Astrocyte (in vitro differentiated cells and primary cell): ENCODE measurements around the gene RBM20. TPM values are rescaled to one million over a fixed set of nuclear protein-coding genes. Genes with fewer than 3 reads are reported as not detected.

Source experiments
- DNase-seq: peaks from one replicate; pipeline ENCODE4 v3.0.0-alpha.2; 2010; ENCODE audit warnings: low read depth
- FAIRE-seq: peaks from 2 replicates; lab custom pipeline; 2011; peaks lifted over from hg19 to GRCh38; lab: Jason Lieb, UNC
- H2AFZ ChIP-seq: 2 replicates; pipeline ENCODE4 v1.6.0; 2012; ENCODE audit warnings: low read depth, low read length, inconsistent platforms
- H3K27ac ChIP-seq: 2 replicates; pipeline ENCODE4 v1.5.1; 2011; ENCODE audit warnings: low read depth, low read length, inconsistent platforms
- H3K27me3 ChIP-seq: 2 replicates; pipeline ENCODE4 v1.6.0; 2011; ENCODE audit warnings: low read length, inconsistent platforms; ENCODE audit not compliant: insufficient read depth
- H3K36me3 ChIP-seq: 2 replicates; pipeline ENCODE4 v1.5.1; 2011; ENCODE audit warnings: low read length, inconsistent platforms; ENCODE audit not compliant: insufficient read depth
- H3K4me1 ChIP-seq: 2 replicates; pipeline ENCODE4 v1.5.1; 2011; ENCODE audit warnings: low read length, inconsistent platforms; ENCODE audit not compliant: insufficient read depth
- H3K4me2 ChIP-seq: 2 replicates; pipeline ENCODE4 v1.6.0; 2012; ENCODE audit warnings: low read length, inconsistent platforms
- H3K4me3 ChIP-seq: 2 replicates; pipeline ENCODE4 v1.5.1; 2011; ENCODE audit warnings: low read depth, mild to moderate bottlenecking, low read length, inconsistent platforms; ENCODE audit not compliant: insufficient read depth
- H3K79me2 ChIP-seq: 2 replicates; pipeline ENCODE4 v1.6.0; 2012; ENCODE audit warnings: mild to moderate bottlenecking, low read length, inconsistent platforms; ENCODE audit not compliant: insufficient read depth
- H3K9ac ChIP-seq: 2 replicates; pipeline ENCODE4 v1.6.0; 2012; ENCODE audit warnings: mild to moderate bottlenecking, low read length, inconsistent platforms
- H3K9me3 ChIP-seq: 2 replicates; pipeline ENCODE4 v1.5.1; 2012; ENCODE audit warnings: low read depth, mild to moderate bottlenecking, low read length, inconsistent platforms; ENCODE audit not compliant: insufficient read depth
- H4K20me1 ChIP-seq: 2 replicates; pipeline ENCODE4 v1.6.0; 2012; ENCODE audit warnings: low read length, inconsistent platforms; ENCODE audit not compliant: insufficient read depth
- H3K27ac Mint-ChIP-seq: one replicate; pipeline ENCODE4 v1.8.0; 2021; ENCODE audit warnings: mild to moderate bottlenecking, mixed read lengths; ENCODE audit not compliant: unreplicated experiment
- H3K27me3 Mint-ChIP-seq: one replicate; pipeline ENCODE4 v1.8.0; 2021; ENCODE audit warnings: low read depth, mixed read lengths; ENCODE audit not compliant: unreplicated experiment
- H3K36me3 Mint-ChIP-seq: one replicate; pipeline ENCODE4 v1.8.0; 2021; ENCODE audit warnings: low read depth, mixed read lengths; ENCODE audit not compliant: unreplicated experiment
- H3K4me1 Mint-ChIP-seq: one replicate; pipeline ENCODE4 v1.8.0; 2021; ENCODE audit warnings: low read depth, mixed read lengths; ENCODE audit not compliant: unreplicated experiment
- H3K4me3 Mint-ChIP-seq: one replicate; pipeline ENCODE4 v1.8.0; 2021; ENCODE audit warnings: mild to moderate bottlenecking, moderate library complexity, mixed read lengths; ENCODE audit not compliant: unreplicated experiment
- H3K9me3 Mint-ChIP-seq: one replicate; pipeline ENCODE4 v1.8.0; 2021; ENCODE audit warnings: mild to moderate bottlenecking, mixed read lengths; ENCODE audit not compliant: unreplicated experiment
- EZH2 ChIP-seq: IDR thresholded peaks from 2 replicates; pipeline ENCODE4 v1.6.1; 2012; ENCODE audit warnings: mild to moderate bottlenecking, low read length, inconsistent platforms; ENCODE audit not compliant: insufficient read depth
- total RNA-seq: library from RNA; stranded (reverse); gene quantifications from 2 replicates; pipeline ENCODE4 v1.2.1, GENCODE V29; 2021
- TF ChIP-seq, protein P1 (sequence below): IDR thresholded peaks from 2 replicates; pipeline ENCODE4 v1.5.1; 2011; ENCODE audit warnings: low read depth, mild to moderate bottlenecking, inconsistent platforms, low read length, moderate library complexity; ENCODE audit not compliant: insufficient read depth

Gene RBM20
- total RNA-seq, 1 donor from 2014 or later = 1.5 TPM

DNA sequence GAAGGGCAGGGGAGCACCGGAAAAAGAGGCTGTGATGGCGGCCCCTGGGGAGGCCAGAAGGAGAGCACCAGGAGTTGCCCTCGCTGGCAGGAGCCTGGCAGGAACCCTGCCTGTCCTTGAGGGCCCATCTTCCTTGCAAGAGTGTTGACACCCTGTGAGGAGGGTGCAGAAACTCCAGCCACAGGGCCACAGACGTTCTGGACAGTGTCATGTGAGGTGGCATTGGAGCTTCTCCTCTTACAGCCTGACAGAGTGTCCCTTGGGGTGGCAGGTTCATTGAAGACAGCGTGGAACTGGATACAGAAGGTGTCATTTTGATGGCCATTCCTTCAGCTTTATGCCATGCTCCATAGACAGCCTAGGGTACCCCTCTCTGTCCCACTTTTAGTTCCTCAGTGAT lies 54.2 kb downstream of the RBM20 start:
- Histone ChIP-seq H3K4me2 (no peak overlapping the region), H3K27ac (no peak overlapping the region), H3K9ac (no peak overlapping the region), H3K27me3 (no peaks in the 10 kb centered on the region), H2AFZ (no peak overlapping the region), H3K9me3 (no peaks in the 10 kb centered on the region), H3K36me3 (no peaks in the 10 kb centered on the region), H3K4me1 (no peaks in the 10 kb centered on the region), H3K79me2 (no peaks in the 10 kb centered on the region), H4K20me1 (no peaks in the 10 kb centered on the region), H3K4me3 (no peak overlapping the region)
- Mint-ChIP-seq H3K4me1 (peaks cover 8% of the 10 kb centered on the region), H3K4me3 (no peak overlapping the region), H3K36me3 (peaks cover 1% of the 10 kb centered on the region), H3K9me3 (peaks cover 2% of the 10 kb centered on the region), H3K27me3 (peaks cover 6% of the 10 kb centered on the region), H3K27ac (no peak overlapping the region)
- no peak for TF ChIP-seq EZH2
- TF ChIP-seq, protein P1, sequence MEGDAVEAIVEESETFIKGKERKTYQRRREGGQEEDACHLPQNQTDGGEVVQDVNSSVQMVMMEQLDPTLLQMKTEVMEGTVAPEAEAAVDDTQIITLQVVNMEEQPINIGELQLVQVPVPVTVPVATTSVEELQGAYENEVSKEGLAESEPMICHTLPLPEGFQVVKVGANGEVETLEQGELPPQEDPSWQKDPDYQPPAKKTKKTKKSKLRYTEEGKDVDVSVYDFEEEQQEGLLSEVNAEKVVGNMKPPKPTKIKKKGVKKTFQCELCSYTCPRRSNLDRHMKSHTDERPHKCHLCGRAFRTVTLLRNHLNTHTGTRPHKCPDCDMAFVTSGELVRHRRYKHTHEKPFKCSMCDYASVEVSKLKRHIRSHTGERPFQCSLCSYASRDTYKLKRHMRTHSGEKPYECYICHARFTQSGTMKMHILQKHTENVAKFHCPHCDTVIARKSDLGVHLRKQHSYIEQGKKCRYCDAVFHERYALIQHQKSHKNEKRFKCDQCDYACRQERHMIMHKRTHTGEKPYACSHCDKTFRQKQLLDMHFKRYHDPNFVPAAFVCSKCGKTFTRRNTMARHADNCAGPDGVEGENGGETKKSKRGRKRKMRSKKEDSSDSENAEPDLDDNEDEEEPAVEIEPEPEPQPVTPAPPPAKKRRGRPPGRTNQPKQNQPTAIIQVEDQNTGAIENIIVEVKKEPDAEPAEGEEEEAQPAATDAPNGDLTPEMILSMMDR = no peak
- DNase-seq (no peak), FAIRE-seq (no peak)

DNA sequence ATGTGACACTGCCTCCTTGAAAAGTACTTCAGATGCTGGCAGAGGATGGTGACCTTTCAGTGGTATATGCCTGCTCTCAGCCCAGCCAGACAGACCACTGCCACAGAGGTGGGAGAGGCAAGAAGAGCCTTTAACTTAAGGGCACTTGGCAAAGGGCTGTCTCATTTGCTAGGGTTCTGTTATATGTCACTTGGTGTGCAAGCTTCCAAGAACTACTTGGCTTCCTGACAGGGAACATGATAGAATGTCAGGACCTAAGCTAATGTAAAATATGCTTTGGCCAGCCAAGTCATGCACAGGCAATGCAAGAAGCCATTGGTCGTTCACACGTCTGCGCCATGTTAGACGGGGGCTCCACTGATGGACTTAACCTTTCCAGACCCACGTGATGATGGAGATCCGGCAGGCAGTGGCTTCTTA lies 54.7 kb downstream of the RBM20 start:
- Histone ChIP-seq H2AFZ (no peak overlapping the region), H3K79me2 (no peaks in the 10 kb centered on the region), H3K4me3 (no peak overlapping the region), H3K9ac (no peak overlapping the region), H3K4me1 (no peaks in the 10 kb centered on the region), H3K4me2 (no peak overlapping the region), H3K9me3 (no peaks in the 10 kb centered on the region), H3K27me3 (no peaks in the 10 kb centered on the region), H4K20me1 (no peaks in the 10 kb centered on the region), H3K27ac (no peak overlapping the region), H3K36me3 (no peaks in the 10 kb centered on the region)
- no peak for FAIRE-seq
- DNase-seq = no peak
- Mint-ChIP-seq H3K4me1 (peaks cover 8% of the 10 kb centered on the region), H3K9me3 (peaks cover 2% of the 10 kb centered on the region), H3K27me3 (peaks cover 6% of the 10 kb centered on the region), H3K36me3 (peaks cover 1% of the 10 kb centered on the region), H3K27ac (no peak overlapping the region), H3K4me3 (no peak overlapping the region)
- TF ChIP-seq EZH2 = no peak
- TF ChIP-seq, protein P1 = no peak

DNA sequence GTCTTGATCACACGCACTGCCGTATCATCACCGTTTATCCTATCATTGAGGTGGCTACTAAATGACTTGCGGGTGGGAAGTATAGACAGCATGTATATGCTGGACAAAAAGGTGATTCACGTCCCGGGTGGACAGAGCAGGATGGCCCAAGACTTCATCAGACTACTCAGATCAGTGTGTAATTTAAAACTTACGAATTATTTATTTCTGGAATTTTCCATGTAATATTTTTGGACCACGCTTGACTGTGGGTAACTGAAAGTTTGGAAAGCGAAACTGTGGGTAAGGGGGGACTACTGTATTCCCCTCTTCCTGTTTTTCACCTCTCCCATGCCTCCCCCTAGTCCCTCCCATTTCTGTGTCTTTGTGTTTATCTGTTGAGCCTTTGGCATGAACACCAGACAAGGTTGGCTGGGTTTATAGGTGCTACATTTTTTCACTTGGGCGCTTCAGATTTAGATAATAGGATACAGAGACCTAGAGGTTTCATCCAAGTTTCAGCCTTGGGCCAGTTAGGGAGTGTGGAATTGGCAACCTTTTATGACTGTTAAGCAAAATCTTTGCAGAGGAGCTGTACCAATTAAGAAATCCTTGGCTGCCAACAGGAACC lies 55.8 kb downstream of the RBM20 start:
- Histone ChIP-seq H4K20me1 (no peaks in the 10 kb centered on the region), H3K9ac (no peak overlapping the region), H3K27me3 (no peaks in the 10 kb centered on the region), H3K79me2 (no peaks in the 10 kb centered on the region), H2AFZ (no peak overlapping the region), H3K4me3 (no peak overlapping the region), H3K9me3 (no peaks in the 10 kb centered on the region), H3K27ac (no peak overlapping the region), H3K36me3 (no peaks in the 10 kb centered on the region), H3K4me1 (peaks cover under 1% of the 10 kb centered on the region), H3K4me2 (no peak overlapping the region)
- FAIRE-seq (no peak), DNase-seq (no peak)
- Mint-ChIP-seq H3K36me3 (peaks cover 1% of the 10 kb centered on the region), H3K4me1 (peaks cover 12% of the 10 kb centered on the region), H3K4me3 (no peak overlapping the region), H3K9me3 (peaks cover 2% of the 10 kb centered on the region), H3K27ac (no peak overlapping the region), H3K27me3 (peaks cover 6% of the 10 kb centered on the region)
- TF ChIP-seq, protein P1 = no peak
- TF ChIP-seq EZH2 = no peak
